Cerebellar nuclear complex (tissue), 1 donor: ENCODE results near the gene CDK17.
"Not testable (repeated sequence)": the region's sequence is repeated elsewhere in the genome, so short reads cannot be mapped to it uniquely, and the experiment has no call there.

Source experiments
- DNase-seq, 2 experiments: peaks; one replicate each; lab custom pipeline; 2025; lab: John Stamatoyannopoulos, UW

The CDK17 gene

DNA sequence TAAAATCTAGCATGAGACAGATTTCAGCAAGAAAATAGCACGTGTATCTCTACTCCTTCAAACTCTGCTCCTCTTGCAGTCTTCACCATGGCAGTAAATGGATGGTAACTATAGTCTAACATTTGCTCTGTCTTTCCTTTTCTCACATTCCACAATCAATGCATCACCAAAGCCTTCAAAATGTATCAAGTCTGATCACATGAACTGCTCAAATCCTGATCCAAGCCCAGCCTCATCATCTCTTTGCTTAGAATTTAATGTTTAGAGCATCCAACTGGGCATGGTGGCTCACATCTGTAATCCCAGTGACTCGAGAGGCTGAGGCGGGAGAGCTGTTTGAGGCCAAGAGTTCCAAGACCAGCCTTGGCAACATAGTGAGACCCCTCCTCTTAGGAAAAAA is 45.9 kb downstream of the CDK17 start:
- DNase-seq: no peak

DNA sequence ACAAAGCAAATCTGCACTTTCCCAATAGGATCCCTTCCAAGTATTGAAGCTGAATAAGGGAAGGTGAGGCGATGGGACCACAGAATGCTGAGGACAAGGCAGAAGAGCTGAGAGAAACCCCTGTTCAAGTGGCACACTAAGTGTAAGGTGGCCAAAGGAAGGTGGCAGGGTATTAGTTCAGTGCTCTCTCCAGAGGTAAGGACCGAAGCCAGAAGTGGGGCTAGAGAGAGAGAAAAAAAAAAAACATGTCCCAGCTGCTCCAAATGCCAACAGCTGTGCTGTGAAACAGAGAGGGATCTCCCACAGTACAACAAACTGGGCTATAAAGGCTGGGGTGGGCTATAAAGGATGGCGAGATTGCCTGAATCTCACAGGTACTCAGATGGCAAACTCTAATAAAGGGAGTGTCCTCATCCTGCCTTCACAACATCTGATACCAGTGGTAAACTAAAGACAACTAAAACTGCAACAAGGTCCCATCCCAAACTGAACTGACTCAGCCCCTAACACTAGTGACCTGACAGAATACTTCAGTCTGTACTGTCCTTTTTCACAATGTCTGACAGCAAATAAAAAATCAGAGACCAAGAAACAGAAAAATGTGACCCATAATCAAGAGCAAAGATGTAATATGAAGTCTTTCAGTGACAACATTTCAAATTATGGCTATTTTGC is 47.9 kb downstream of the CDK17 start:
- DNase-seq: no peak

DNA sequence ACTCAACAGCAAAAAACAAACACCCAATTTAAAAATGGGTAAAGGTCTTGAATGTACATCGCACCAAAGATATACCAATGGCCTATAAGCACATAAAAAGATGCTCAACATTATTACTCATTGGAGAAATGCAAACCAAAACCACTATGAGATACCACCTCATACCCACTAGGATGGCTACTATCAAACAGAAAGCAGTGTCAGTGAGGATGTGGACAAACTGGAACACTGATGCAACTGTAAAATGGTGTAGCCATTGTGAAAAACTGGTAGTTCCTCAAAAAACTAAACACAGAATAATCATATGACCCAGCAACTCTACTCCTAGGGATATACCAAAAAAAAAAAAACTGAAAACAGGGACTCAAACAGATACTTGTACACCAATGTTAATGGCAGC is 49.3 kb downstream of the CDK17 start:
- no peak for DNase-seq

DNA sequence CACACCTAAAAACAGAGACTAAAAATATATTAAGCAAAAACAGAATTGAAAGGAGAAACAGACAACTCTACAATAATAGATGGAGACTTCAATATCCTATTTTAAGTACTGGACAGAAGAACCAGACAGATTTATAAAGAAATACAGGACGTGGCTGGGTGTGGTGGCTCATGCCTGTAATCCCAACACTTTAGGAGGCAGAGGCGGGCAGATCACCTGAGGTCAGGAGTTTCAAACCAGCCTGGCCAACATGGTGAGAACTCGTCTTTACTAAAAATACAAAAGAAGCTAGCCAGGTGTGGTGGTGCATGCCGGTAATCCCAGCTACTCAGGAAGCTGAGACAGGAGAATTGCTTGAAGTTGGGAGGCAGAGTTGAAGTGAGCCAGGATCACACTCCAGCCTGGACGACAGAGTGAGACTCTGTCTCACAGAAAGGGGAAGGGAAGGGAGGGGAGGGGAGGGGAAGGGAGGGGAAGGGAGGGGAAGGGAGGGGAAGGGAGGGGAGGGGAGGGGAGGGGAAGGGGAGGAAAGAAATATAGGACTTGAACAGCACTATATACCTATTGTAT is 53.0 kb downstream of the CDK17 start:
- DNase-seq: no peak

DNA sequence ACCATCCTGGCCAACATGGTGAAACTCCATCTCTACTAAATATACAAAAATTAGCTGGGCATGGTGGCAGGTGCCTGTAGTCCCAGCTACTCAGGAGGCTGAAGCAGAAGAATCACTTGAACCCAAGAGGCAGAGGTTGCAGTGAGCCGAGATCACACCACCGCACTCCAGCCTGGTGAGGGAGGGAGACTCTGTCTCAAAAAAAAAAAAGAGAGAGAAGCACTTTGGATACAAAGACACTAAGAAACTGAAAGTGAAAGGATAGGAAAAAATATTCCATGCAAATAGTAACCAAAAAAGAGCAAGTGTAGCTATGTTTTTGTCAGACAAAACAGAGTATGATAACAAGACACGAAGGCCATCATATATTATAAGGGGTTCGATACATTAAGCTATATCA is 53.5 kb downstream of the CDK17 start:
- not testable (repeated sequence) for DNase-seq

DNA sequence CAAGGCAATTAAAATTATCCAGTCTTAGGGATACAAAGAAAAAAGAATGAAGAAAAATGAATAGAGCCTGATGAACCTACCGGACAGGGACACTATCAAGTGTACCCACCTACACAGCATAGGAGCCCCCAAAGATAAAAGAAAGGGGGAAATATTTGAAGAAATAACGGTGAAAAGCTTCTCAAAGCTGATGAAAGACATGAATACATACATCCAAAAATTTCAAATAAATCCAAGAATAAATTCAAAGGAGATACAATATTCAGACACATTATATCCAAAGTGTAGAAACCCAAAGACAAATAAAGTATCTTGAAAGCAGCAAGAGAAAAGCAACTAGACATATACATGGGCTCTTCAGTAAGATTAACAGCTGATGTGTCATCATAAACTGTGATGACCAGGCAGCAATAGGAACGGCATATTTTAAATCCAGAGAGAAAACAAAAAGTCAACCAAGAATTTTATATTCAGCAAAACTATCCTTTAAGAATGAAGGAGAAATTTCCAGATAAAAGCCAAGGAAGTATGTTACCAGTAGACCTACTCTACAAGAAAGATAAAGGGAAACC is 56.0 kb downstream of the CDK17 start:
- DNase-seq: no peak

DNA sequence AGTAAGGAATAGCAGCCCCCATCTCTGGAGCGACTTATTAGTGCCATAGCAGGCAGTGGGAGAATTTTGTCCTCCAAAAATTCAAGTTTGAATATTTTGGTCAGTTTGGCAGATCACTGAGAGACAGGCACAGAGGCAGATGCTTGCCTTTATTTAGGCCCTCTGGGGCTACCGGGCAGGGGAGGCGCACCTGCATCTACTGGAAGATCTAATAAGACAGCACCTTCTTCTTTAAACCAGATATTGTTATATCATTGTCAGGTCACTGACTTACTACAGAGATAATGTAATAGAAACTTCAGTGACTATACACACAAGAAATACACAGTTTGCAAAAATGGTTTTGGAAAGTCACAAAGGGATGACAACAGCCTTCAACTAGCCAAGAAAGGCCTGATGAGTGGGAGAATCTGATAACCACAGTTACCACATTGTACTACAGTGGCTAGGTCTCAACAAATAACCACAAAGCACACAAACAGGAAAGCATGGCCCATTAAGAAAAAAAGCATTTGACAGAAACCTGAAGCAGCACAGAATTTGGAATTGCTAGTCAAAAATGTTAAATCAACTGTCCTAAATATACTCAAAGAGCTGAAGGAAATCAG is 56.8 kb downstream of the CDK17 start:
- DNase-seq: no peak

DNA sequence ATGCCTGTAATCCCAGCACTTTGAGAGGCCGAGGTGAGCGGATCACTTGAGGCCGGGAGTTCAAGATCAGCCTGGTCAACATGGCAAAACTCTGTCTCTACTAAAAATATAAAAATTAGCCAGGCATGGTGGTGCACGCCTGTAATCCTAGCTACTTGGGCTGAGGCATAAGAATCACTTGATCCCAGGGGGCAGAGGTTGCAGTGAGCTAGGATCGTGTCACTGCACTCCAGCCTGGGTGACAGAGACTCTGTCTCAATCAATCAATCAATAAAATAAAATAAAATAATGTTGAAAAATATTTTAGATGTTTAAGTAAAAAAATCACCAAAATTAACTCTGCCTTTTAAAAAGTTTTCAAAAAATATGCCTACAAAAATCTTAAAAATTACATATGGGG is 60.6 kb downstream of the CDK17 start:
- DNase-seq: not testable (repeated sequence)

DNA sequence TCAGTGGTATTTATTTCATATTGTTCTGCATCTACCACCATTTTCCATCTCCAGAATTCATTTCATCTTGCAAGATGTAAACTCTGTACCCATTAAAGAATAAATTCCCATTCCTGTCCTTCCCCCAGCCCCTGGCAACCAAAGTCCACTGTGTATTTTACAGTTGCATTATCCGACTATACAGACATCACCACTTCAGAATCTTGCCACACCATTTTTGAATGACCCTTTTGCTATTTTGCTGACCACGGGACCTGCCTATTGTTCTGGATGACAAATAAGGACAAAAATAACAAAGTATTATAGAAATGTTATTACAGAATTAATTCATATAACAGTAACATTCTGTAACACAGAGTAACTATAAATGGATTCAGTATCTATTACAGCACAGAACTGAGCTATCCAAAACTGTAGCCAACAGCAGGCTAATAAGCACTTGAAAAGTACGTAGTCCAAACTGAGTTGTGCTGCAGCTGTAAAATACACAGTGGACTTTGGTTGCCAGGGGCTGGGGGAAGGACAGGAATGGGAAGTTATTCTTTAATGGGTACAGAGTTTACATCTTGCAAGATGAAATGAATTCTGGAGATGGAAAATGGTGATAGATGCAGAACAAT is 61.3 kb downstream of the CDK17 start:
- no peak for DNase-seq

DNA sequence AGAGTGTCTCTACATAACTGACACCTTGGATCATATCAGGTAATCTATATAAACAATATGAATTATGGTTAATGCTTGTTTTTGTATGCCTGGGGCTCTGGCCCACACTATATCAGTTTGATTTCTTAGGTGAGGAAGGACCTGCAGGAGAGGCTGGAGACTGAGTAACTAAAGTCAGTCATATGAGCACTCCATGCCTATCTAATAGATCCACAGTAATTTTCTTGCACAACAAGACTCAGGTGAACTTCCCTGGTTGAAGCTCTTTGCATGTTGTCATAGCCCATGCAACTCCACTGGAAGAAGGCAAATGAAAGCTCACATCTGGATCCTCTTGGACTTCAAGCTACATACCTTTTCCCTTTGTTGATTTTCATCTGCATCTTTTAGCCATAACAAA is 62.3 kb downstream of the CDK17 start:
- no peak for DNase-seq

DNA sequence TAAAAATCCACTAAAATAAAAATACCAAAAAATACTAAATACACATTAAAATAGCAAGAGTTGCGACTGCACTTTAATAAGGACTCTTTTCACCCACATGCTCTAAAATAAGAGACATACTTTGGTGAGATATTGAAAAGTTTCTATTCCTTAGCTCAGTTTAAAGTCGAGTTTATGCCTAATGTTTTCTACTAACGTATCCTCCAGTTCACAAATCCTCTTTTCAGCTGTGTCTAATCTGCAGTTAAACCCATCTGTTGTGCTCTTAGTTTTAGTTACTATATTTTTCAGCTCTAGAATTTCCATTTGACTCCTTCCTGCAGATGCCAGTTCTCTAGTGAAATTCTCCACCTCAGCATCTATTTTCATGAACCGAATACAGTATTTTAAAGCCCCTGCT is 63.8 kb downstream of the CDK17 start:
- no peak for DNase-seq

DNA sequence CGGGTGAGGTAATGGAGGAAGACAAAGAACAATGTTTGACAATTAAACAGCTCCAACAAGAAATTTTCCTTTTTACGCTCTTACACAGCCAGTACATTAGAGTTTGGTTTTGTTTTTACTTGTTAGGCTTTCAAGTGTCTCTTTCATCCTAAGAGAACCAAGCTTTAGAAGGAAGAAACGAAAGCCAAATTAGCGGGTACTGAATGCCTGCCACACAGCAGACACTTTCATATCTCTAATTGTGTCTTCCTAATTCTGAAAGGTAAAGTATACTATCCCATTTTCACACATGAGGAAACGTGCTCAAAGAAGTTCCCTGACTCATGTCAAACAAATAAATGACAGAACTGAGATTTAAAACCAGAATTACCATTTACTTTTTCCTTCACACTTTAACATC is 65.0 kb downstream of the CDK17 start:
- no peak for DNase-seq

DNA sequence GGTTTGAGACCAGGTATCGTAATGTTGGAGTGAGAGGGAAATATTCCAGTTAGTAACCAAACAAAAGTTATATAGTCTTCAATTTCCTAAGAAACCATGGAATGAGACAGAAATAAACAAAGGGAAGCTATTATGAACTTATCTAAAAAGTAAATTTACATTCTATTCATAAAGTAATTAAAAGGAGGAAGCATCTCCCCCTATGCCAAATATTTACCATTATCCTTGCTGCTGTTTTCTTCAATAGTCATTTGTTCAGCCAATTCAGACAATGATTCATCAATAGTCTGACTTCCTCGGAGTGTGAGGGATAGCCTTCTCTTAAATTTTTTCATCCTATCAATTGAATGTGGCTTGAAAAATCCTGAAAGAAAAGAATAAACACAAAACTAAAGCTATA is 65.7 kb downstream of the CDK17 start:
- DNase-seq: no peak

DNA sequence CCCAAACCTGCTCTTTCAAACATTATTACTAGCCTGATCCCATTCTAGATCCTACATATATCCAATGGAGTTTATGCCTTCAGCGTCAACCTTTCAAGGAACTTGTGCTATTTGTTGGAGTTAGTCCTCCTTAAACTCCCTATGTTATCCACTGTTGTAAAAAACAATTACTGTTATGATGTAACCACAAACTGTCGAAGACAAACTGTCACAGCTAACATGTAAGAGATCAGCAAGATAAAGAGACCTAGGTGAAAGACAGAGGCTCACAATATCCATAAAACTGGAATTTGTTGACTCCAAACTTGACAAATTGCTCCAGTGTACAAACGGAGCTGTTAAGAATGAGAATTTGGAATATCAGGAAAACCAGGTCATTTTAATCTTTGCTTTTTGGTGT is 70.7 kb downstream of the CDK17 start:
- DNase-seq: no peak

DNA sequence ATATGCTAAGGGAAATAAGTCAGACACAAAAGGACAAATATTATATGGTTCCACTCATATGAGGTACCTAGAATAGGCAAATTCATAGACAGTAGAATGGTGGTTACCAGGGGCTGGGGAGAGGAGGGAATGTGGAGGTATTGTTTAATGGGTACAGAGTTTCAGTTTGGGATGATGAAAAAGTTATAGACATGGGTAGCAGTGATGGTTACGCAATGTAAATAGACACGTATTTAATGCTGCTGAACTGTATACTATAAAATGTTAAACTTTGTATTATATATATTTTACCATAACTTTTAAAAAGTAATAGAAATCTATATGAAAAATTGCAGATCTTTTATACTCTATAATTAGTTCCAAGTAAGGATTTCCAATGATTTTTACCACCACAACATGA is 71.2 kb downstream of the CDK17 start:
- no peak for DNase-seq

DNA sequence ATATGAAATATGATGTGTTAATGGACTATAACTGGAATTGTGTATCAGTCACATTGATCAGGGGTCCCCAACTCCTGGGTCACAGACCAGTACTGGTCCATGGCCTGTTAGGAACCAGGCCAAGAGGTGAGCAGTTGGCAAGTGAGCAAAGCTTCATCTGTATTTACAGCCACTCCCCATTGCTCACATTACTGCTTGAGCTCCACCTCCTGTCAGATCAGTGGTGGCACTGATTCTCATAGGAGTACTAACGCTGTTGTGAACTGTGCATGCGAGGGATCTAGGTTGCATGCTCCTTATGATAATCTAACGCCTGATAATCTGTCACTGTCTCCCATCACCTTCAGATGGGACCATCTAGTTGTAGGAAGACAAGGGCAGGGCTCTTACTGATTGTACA is 72.3 kb downstream of the CDK17 start:
- DNase-seq: no peak

DNA sequence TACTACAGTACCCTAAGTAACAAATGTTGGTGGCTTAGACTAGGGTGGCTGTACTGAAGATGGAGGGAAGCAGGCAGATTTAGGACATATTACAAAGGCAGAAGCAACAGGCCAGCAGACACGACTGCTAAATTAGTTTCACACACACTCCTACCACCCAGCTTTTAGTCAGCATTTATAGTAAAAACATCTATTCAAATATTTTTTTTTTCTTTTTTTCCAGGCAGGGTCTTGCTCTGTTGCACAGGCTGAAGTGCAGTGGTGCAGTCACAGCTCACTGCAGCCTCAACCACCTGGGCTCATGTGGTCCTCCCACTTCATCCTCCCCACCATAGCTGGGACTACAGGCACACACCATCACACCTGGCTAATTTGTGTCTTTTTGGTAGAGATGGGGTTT is 72.9 kb downstream of the CDK17 start:
- no peak for DNase-seq

DNA sequence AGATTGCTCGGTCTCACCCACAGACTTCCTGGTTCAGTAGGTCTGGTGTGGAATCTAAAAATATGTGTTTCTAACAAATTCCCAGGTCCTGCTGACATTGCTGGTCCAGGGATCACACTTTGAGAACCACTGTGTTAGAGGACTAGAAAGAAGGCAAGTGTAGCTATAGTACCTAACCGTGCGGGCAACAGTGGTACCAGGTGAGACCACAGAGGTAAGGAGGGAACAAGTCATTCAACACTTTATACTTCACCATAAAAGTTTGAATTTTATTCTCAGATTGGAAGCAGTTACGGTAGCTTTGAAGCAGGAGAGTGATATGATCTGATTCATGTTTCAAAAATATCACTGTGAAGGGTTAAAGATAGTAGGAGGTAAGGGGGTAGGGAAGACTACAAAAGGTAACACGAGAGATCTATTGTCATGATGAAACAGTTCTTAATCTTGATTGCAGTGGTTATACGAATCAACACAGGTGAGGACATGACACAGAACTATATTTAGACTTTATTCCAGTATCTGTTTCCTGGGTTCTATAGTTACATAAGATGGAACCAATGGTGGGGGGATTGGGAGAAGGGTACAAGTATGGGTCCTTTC is 73.5 kb downstream of the CDK17 start:
- DNase-seq: no peak

DNA sequence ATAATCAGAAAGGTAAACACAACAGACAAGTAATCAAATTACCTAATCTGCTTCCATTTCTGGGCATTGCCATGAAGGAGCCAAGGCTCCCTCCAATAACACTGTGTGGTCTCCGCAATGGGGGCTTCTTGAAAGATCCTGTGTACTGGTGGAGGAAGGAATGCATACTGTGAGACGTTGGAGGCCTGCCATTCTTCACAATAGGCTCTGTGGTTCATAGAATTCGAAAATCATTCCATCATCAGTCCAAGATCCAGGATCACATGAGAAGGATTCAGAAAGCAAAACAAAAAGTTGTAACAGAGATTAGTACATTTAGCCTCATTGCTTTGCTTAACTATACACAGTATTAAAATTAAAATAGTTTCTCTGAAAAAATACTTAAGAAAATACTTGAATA is 76.3 kb downstream of the CDK17 start:
- DNase-seq: no peak

DNA sequence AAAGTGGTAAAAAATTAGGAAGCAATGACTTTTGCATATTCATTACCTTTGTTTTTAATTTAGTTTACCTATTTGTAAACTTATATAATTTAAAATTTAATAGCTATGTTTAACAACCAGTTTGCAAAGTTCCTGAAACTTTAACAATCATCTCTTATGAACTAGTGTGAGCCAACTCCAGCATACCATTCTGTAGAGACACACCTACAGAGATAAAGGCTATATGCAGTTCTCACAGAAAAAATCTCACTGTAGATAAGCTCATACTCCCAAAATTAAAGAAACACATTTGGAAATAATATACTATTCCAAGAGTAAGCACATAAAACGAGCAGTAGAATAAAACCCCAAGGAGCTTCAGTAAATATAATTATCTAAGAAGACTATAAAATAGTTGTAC is 77.5 kb downstream of the CDK17 start:
- no peak for DNase-seq

DNA sequence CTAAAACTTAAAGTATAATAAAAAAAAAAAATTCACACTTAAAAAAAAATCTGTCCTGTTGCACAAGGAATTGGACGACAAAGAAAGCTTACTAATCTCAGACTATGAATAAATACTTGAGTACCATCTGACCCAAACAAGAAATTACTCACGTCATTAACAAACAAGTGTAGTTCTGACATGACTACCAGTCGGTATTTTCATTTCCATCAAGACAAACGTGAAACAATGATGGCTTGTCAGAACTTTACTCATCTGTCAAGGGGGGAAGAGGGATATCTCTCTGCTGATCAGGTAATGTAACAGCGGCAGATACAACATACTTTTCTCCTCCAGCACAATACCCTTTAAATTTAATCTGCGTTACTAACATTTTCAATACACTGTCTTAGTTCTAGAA is 78.3 kb downstream of the CDK17 start:
- DNase-seq: no peak

DNA sequence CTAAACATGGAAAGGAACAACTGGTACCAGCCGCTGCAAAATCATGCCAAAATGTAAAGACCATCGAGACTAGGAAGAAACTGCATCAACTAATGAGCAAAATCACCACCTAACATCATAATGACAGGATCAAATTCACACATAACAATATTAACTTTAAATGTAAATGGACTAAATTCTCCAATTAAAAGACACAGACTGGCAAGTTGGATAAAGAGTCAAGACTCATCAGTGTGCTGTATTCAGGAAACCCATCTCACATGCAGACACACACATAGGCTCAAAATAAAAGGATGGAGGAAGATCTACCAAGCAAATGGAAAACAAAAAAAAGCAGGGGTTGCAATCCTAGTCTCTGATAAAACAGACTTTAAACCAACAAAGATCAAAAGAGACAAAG is 82.4 kb downstream of the CDK17 start:
- DNase-seq: not testable (repeated sequence)
